ENCODE data around the gene ORM1.

Gene ORM1

DNA sequence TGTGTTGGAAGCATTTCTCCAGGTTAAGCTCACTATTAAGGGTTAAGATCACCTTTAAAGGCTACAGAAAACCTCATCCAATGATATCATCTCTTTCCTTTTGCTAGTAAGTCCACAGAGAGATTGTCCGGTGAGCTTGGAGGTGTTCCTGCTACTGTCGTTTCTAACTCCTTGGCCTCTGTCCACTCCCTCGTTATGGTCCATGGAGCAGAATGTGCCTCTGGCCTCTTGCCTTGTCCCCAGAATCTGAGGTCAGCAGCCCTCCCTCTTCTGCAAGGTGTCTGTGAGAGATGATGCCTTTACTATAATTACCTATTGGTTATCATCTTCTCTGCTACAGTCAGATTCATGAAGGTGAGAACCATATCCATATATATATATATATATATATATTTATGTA is 21.8 kb downstream of the ORM1 start:
- DNase-seq: no peak

DNA sequence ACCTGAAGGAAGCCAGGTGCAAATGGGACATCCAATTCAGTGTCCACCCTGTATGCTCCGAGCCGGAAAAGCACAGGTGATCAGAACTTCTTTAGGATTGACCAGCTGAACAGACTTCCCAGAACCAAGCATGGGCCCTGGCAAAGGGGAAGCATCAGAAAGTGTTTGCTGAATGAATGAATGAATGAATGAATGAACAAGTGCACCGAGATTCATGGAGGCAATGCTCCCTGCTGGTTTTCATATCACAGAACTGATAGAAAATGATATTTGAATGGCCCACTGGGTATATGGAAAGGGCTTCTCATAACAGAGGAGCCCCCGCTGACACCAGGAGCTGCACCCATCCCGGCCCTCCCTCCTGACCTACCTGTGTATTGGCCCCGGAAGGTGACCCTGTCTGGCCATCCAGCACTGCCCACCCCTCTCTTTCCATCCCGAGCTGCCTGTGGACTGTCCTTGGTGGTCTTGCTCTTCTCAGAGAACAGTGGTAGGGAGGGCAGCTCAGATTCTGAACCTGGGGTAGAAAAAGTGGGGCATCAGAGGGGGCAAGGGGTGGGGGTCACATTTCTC is 22.7 kb downstream of the ORM1 start:
- no peak for DNase-seq

DNA sequence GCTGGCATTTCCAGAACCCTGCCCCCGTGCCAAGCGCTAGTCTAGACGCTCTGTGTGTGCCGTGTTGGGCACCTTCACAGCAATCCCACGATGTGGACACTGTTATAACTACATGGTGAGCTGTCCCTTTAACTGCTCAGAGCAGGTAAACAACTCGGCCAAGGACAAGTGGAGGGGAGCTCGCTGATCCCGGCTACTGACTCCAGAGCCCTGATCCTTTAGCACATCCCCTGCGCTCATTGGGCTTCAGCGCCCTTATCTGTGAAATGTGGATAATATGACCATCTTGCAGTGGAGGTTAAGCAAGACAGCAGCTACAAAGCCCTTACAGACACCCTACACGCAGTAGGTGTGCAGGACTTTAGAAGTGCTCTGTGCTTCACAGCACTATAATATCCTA is 23.2 kb downstream of the ORM1 start:
- no peak for DNase-seq

DNA sequence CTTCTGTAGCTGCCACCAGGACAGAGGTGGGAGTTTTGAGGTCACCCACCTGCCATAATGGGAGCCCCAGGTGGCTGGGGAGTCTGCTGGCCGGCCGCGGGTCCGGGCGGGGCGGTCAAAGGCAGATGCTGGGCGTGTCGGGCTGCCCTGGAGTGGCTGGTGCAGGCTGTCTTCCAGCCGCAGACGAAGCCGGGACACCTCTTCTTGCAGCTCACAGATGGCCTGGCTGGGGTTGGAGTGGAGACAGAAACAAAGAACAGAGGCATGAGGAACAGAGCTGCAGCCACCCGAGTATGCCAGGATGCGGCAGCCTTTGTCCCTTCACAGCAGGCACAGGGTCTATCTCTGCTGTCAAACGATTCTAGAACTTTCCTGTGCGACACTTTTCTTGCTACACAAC is 24.8 kb downstream of the ORM1 start:
- no peak for DNase-seq

DNA sequence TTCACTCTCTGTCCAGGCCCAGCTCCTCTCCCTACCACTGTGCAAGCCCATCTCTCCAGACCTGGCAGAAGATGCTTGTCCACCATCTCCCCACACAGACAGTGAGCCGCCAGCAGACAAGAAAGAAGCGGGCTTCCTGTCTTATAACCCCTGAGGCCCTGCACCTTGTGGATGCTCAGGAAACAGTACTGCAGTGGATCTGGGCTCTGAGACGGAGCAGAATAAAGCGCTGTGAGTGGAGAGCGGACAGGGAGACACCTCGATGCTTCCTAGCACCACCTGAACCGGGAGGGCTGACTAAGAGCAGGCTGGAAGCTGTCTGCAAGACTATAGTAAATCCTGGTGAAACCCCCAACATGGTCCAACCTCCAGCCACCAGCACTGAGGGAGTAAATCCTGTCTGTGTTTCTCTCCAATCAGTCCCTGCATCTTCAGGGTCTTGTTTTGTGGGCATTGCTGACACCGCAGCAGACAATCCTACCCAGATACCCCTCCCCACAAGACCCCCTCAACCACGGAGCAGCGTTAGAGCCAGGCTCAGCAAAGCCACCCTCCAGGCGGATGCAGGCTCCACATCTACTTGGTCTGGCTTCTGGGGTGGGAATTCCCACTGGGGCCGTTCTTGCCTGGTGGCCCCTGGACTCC is 25.5 kb downstream of the ORM1 start:
- DNase-seq: no peak

DNA sequence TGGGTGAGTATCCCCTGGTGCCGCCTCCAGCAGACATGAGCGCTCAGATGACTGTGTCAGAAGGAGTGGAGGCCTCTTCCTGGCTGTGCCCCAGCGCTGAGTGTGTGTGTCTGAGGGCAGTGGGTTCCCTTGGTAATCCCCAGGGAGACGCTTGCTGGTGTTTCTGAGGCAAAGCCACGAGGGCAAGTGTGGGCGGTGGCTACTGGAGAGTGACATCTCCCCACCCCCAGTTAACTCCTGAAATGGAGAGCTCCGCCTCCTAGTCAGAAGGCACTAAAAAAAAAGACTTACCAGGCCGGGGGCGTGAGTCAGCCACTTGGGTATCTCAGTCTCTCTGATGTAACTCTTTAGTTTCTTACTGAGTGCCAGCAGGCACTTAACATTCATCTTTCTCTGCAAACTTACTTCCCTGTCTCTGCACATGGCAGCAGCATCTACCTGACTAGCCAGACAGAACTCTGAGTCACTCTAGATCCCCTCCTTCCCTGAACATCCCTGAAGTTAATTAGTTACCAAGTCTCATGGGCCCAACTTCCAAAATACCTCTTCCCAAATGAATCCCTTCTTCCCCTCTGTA is 26.1 kb downstream of the ORM1 start:
- peak; percentile 99 for DNase-seq

DNA sequence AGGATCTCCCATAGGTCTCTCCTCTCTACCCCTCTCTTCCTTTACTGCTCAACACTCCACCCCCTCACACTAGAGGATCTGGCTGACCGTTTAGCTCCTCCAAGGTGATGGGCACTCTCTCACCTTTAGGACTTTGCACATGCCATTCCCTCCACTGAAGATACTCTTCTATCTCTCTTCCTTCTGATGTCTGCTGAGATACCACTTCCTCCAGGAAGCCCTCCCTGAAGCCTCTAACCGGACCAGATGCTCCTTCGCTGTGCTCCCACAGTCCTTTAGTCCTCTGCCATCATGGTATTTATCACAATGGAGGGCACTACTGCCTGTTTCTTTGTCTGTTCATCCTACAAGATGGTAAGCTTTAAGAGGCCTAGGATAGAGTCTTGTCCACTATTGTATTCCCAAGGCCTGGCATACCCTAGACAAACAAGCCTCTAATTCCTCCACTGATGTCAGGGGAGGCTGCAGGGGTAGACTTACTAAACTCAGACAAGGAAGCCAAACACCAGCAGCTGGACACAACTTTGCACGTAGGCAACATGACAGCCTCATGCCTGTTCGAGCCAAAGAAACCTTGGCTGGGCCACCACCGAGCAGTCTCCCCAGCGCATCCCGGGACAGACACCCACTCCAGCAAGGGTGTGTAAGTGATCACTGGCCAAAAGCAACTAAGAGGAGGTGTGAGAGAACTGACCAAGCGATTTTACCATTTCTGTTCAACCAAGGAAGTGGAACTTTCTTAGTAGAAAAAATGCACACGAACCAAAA is 27.0 kb downstream of the ORM1 start:
- no peak for DNase-seq

DNA sequence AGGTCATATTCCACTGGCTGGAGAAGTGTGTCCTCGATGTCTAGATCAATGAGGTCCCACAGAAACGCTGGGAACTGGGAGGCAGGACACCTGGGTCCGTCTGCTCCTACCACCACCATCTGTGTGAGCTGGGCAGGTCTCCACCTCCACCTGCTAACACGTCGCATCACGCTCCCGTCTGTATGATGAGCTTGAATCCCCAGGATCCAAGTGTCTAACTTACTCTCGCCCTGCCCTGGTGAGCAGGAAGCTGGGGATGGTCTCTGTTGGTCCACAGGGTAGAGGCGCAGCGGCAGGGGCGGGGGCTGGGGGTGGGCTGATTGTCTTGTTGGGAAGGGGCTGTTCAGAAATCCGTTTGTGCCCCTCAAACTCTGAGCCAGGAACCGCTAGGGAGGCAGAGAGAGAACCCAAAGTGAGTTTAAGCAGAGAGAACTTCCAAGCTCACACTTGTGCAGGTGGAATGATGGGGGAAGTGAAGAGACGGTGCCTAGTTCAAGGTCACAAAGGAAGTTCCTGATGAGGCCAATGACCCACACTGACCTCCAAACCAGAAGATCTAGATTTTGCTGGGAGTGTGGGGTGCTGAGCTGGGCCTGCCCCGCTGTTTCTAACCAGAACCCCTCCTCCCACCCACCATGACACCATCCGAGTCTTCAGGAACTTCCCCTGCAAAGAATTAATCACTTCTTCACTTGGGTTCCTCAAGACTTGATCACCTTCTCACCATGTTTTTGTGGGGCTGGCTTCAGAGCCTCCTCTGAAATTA is 27.9 kb downstream of the ORM1 start:
- no peak for DNase-seq

DNA sequence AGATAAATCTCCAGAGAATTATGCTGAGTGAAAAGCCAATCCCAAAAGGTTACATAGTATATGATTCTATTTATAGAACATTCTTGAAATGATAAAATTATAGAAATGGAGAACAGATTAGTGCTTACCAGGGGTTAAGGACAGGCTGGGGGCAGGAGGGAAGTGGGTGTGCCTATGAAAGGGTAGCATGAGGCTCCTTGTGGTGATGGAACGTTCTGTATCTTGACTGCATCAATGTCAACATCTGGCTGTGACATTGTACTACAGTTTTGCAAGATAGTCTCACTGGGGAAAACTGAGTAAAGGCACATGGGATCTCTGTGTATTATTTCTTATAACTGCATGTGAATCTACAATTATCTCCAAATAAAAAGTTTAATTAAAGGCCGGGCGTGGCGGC is 29.0 kb downstream of the ORM1 start:
- DNase-seq: no peak

DNA sequence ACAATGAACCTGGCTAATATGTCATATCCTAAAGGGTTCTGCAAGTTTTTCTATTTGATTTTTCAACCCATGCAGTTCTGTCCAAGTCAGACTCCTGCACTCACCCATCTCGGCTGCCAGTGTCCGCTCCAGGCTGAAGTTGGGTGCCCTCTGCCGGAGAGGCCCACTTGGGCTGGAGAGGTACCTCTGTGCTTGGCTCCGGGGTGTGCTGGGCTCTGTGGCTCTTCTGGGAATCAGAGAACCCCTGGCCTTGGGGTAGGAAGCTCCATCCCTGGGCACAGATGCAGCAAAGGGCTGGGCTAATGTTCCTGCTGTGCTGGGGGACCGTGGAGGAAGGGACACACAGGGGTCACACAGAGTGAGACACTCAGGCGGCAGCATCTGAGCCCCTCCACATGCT is 32.9 kb downstream of the ORM1 start:
- no peak for DNase-seq

DNA sequence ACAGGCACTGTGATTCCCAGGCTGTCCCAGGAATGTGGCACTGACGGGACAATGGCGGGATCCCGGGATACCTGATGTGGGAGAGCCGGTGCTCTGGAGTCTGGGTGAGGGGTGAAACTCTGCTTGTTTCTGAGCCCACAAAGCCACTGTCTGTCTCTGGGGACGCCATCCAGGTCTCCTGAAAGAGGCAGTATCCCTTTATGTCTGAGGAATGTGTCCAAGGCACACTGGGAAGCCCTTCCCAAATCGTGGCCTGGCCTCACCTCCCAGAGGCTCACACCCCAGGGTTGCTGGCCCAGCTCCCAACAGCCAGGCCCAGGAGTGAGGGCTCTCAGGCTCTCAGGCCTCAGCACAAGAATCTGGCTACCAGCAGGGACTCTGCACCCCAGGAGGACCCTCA is 33.9 kb downstream of the ORM1 start:
- DNase-seq: no peak

DNA sequence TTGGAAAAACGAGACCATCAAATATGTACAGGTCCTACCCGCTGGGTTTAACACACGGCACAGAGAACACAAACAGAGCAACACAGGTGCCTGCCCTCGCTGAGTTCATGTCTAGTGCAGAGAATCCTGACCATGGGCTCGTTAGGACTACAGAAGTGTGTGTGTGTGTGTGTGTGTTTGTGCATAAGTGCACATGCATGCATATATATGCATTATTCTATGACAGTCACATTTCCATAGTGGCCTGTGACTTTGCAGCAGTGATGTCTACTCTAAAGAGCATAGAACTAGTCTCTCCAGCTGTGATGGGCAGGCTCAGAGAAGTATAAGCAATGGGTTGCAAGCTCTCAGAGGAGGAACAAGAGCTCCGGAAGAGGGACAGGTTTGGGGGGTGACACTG is 34.5 kb downstream of the ORM1 start:
- no peak for DNase-seq

DNA sequence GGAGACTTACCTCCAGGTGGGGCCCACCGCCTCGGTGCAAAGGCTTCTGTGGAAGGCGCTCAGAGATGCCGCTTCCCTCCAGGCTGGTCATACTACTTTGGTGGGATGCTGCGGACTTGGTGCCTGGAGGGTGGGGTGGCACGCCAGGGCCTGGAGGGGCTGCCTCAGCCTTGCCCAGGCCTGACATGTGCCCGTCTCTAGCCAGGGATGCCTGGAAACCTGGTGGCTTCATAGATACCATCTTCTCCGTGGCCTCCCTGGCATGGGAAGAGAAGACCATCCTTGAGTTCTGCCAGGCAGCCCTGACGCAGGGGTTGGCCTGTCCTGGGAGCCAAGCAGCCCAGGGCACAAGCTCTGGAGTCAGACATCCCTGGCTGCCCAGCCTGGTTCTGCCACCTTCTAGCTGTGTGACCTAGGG is 35.0 kb downstream of the ORM1 start:
- DNase-seq: no peak

DNA sequence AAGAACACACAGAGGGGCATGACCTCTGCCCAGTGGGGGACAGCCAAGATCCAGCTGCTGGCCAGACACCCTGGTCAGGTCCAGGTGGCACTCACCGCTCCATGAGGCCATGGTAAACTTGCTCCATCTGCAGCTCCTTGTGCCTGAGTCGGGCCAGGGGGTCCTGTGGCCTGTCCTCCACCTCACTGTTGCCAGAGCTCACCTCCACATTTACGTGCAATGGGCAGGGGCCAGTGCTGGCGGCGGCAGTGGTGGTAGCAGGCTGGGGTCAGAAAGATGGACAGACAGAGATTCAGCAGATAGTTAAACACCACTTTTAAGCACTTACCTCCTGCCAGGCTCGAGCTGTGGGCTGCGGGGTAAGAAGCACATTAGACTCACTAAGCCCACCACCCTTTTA is 36.9 kb downstream of the ORM1 start:
- no peak for DNase-seq

DNA sequence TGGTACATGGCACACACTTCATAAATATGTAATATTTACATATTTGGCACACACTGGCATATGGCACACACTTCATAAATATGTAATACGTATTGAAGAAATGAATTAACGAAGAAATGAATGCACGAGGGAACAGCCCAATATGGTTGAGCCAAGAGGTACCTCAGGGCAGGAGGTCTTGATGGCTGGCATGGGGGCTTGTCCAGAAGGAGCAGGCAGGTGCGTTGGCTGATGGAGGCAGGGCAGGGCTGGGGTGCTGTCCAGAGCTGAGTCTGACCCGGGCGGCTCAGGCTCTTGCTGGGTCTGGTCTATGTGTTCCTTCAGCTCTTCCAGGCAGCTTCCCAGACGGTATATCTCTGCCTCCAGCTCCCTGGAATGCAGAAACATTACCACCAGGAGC is 38.6 kb downstream of the ORM1 start:
- no peak for DNase-seq

DNA sequence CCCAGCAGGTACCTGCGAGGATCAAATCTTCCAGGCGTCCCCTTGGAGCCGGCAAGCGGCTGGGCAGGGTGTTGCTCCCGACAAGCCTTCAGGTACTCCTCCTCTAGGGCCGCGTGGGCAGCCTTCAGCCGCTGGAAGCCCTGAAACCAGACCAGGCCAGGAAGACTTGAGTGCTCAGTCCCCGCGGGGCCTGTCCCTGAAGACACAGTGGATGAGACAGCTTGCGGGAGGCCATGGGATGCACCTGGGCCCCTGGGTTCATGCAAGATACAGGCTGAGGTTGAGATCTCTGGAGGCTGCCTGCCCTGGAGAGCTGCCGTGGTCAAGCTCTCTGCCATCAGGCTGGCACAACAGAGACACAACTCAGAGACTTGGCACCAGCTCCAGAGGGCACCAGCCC is 39.5 kb downstream of the ORM1 start:
- DNase-seq: no peak

DNA sequence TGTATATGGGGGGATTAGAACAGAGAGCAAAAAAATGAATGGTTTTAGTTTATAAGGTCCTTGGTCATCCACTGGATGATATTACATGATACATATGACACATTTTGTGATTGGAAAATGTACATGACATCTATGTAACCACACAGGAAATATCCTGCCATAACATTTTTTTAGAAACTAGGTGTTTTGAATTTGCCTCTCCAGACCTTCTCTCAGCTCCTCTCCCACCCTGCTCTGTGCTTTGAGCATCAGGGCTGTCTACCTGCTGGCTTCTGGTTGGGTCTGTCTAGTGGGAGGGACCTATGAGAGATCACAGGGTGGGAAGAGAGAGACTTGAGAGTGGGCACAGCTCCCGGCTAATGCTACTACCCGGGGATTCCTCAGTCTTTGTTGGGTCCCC is 40.5 kb downstream of the ORM1 start:
- no peak for DNase-seq

DNA sequence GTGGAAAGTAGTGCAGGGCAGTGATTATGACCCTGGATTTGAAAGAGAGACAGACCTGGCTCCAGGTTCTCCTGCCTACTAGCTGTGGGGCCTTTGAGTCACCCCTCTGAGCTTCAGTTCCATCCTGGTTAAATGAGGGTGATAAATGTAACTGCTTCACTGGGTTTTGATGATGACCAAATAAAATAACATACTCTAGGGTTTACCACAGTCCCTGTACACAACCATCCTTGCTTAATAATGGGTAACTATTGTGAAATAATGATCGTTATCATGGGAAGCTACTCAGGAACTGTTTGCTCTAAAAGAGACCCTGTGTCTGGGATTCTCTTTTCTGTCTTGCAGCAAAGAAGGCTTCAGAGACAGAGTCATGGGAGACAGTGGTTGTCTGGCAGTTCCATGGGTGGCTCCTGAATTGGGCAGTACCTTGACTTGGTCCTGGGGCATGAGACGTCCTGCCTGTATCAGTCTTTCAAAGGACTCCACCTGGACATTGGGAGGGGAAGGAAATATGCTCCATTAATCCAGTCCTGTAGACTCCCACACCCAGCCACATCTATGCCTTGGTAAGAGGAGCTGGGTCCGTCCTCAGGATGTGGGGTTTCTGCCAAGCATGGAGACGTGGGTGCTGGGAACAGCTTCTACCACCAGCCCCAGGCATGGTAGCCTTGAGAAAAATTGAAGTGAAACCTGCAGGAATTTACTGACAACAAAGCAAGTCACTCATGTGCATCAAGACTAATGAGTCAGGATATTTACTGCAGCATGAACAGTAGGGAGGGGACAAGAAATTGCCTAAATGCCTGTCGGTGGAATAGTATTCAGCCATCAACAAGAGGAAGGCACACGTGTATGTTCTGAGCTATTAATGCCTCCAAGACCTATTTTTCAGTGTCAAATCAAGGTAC is 41.5 kb downstream of the ORM1 start:
- peak; percentile 98 for DNase-seq

DNA sequence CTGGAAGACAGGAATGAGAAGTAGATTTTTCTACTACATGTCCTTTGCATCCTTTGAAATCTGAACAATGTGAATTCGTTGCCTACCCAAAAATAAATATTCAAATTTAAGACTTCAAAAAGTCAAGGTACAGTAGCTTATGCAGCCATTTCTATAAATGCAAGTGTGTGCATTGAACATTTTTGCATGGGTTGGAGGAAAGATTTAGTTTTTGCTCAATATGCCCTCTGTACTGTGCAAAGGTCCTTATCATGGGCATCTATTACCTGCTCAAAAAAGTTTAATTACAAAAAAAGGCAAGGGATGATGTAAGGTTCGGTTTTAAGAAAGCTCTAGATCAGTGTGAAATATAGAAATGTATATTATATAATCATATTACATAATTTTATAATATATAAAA is 42.3 kb downstream of the ORM1 start:
- DNase-seq: no peak

DNA sequence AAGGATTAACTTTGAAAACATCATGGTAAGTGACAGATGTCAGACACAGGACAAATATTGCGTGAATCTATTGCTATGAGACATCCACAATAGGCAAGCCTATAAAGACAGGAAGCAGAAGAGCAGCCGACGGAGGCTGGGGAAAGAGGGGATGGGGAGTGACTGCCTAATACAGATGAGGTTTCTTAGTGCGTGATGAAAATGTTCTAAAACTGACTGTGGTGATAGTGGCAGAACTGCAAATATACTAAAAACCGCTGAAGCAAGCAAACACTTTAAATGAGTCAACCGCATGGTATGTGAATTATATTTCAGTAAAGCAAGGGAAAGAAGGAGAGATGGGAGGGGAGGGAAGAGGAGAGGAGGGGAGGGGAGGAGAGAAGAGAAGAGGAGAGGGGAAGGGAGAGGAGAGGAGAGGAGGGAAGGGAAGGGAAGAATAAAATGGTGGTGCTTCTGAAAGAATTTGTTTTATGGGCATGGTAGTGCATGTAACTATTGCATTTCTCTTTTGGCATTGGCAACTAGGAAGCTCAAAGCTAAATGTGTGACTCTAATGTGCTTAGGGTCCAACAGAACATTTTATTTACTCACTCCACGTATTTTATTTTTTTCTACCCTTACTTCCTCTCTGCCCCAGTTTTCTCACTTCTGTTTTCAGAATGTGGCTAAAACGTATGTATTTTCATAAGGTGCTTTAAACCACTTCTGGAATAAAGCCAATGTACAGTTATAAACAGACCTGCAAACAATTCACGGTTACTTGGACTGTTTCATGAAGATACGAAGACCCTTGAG is 43.6 kb downstream of the ORM1 start:
- DNase-seq: peak; percentile 94

DNA sequence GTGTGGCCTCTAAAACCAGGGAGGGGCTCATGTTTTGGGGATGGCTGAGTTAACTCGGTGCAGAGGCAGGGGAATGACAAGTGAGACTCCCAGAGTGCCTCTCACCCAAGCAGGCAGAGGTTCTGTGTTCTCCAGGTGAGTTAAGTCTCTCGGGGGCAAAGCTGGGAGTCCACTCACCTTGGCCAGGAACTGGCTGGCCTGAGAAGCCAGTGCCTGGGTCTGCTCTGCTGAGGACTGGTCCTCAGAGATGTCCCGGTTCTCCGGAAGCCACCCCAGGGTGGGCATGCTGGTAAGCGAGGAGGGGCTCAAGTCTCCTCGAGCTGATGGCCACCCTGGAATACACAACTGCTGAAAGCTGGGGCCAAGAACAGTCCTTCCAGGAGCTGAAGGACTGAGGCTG is 44.5 kb downstream of the ORM1 start:
- no peak for DNase-seq

Measured in kidney glomerular epithelial cell (primary cell).